IMR-90 (cell line): ENCODE data around the gene PGD. TPM values are rescaled to one million over a fixed set of nuclear protein-coding genes. Genes with fewer than 3 reads are reported as not detected.

Source experiments
- ATAC-seq: fragments of 200-7000 bp; cut with Tn5 transposase; 2 replicates; pipeline ENCODE4 v1.9.1; 2020; ENCODE audit warnings: low read depth, mild to moderate bottlenecking, moderate library complexity
- BruUV-seq: library from RNA; stranded (reverse); fragments of 400-500 nt; replicated peaks from 2 replicates; lab custom pipeline; 2021; lab: Mats Ljungman, UMichigan
- CTCF ChIA-PET: fragments of 300-600 bp; formaldehyde crosslinking; extraction: SDS; loops from one replicate; lab custom pipeline; 2021; ENCODE audit warnings: antibody characterized with exemption; lab: Yijun Ruan, JAX
- POLR2A ChIA-PET: fragments of 300-600 bp; sonication (Branson Sonifier 250); formaldehyde crosslinking; loops from one replicate; lab custom pipeline; 2022; ENCODE audit warnings: antibody characterized with exemption; ENCODE audit not compliant: unreplicated experiment; lab: Charles Lee
- DNase-seq: peaks from one replicate; pipeline ENCODE4 v3.0.0; 2013
- H2AFZ ChIP-seq: replicated peaks from 2 replicates; pipeline ENCODE3; 2013; ENCODE audit warnings: low read length, mild to moderate bottlenecking; ENCODE audit not compliant: poor library complexity
- H2AK5ac ChIP-seq: 2 replicates; pipeline ENCODE4 v1.6.1; 2013; ENCODE audit warnings: low read depth, low read length, inconsistent platforms
- H2AK9ac ChIP-seq: replicated peaks from 2 replicates; pipeline ENCODE3; 2013; ENCODE audit warnings: mild to moderate bottlenecking, low read depth, low read length, moderate library complexity; ENCODE audit not compliant: poor library complexity
- H2BK120ac ChIP-seq: 2 replicates; pipeline ENCODE4 v1.6.1; 2013; ENCODE audit warnings: low read depth, low read length, inconsistent platforms
- H2BK15ac ChIP-seq: 3 replicates; pipeline ENCODE4 v1.6.1; 2013; ENCODE audit warnings: low read depth, low read length, inconsistent platforms
- H2BK20ac ChIP-seq: 2 replicates; pipeline ENCODE4 v1.6.1; 2013; ENCODE audit warnings: low read depth, mild to moderate bottlenecking, inconsistent platforms, low read length, moderate library complexity
- H2BK5ac ChIP-seq: 2 replicates; pipeline ENCODE4 v1.6.1; 2013; ENCODE audit warnings: mild to moderate bottlenecking, low read depth, low read length, inconsistent platforms; ENCODE audit not compliant: poor library complexity, severe bottlenecking
- H3K14ac ChIP-seq: replicated peaks from 2 replicates; pipeline ENCODE4 v1.6.1; 2013; ENCODE audit warnings: low read depth, low read length, inconsistent platforms
- H3K18ac ChIP-seq: 2 replicates; pipeline ENCODE4 v1.6.1; 2013; ENCODE audit warnings: low read depth, low read length, control low read depth
- H3K23ac ChIP-seq: 2 replicates; pipeline ENCODE4 v1.6.1; 2013; ENCODE audit warnings: low read depth, low read length, inconsistent platforms
- H3K27ac ChIP-seq: 2 replicates; pipeline ENCODE4 v1.5.1; 2013; ENCODE audit warnings: mild to moderate bottlenecking, control low read depth, low read length; ENCODE audit not compliant: insufficient read depth
- H3K27me3 ChIP-seq: 2 replicates; pipeline ENCODE4 v1.6.1; 2013; ENCODE audit warnings: low read length; ENCODE audit not compliant: control insufficient read depth, insufficient read depth
- H3K36me3 ChIP-seq: 2 replicates; pipeline ENCODE4 v1.6.1; 2013; ENCODE audit warnings: low read length, mixed read lengths; ENCODE audit not compliant: control insufficient read depth, insufficient read depth
- H3K4ac ChIP-seq: 2 replicates; pipeline ENCODE4 v1.6.1; 2013; ENCODE audit warnings: low read depth, low read length, inconsistent platforms
- H3K4me1 ChIP-seq: 2 replicates; pipeline ENCODE4 v1.6.1; 2013; ENCODE audit warnings: low read length, mixed read lengths; ENCODE audit not compliant: control insufficient read depth, insufficient read depth
- H3K4me2 ChIP-seq: 2 replicates; pipeline ENCODE4 v1.6.1; 2013; ENCODE audit warnings: low read depth, mild to moderate bottlenecking, control low read depth, low read length, moderate library complexity
- H3K4me3 ChIP-seq: 2 replicates; pipeline ENCODE4 v1.5.1; 2013; ENCODE audit warnings: low read depth, mild to moderate bottlenecking, control low read depth, low read length, moderate library complexity; ENCODE audit not compliant: insufficient read depth
- H3K56ac ChIP-seq: 2 replicates; pipeline ENCODE4 v1.6.1; 2013; ENCODE audit warnings: low read length, inconsistent platforms; ENCODE audit not compliant: insufficient read depth; ENCODE audit errors: extremely low read depth
- H3K79me1 ChIP-seq, 2 experiments: 2 replicates each; pipeline ENCODE4 v1.6.1; 2013; ENCODE audit warnings: low read length in 2 of 2, inconsistent platforms in 1 of 2, low read depth in 1 of 2
- H3K9ac ChIP-seq: 2 replicates; pipeline ENCODE4 v1.6.1; 2013; ENCODE audit warnings: low read depth, low read length, control low read depth
- H3K9me1 ChIP-seq: 2 replicates; pipeline ENCODE4 v1.6.1; 2013; ENCODE audit warnings: low read length, inconsistent platforms; ENCODE audit not compliant: insufficient read depth
- H3K9me3 ChIP-seq: 2 replicates; pipeline ENCODE4 v1.6.1; 2013; ENCODE audit warnings: low read length; ENCODE audit not compliant: control insufficient read depth, insufficient read depth
- H4K20me1 ChIP-seq: 2 replicates; pipeline ENCODE4 v1.6.1; 2013; ENCODE audit warnings: low read length, inconsistent platforms; ENCODE audit not compliant: insufficient read depth
- H4K5ac ChIP-seq: 2 replicates; pipeline ENCODE4 v1.6.1; 2013; ENCODE audit warnings: mild to moderate bottlenecking, low read depth, low read length, control low read depth
- H4K8ac ChIP-seq, 2 experiments: 2 replicates each; pipeline ENCODE4 v1.6.1; 2013; ENCODE audit warnings: low read depth in 2 of 2, low read length in 2 of 2, control low read depth in 1 of 2, inconsistent platforms in 1 of 2
- H4K91ac ChIP-seq: 2 replicates; pipeline ENCODE4 v1.6.1; 2013; ENCODE audit warnings: low read depth, low read length, inconsistent platforms; ENCODE audit not compliant: insufficient read depth
- CEBPB ChIP-seq: IDR thresholded peaks from 2 replicates; pipeline ENCODE4 v1.6.1; 2012; ENCODE audit warnings: low read depth, low read length, improper control_type of control experiment
- CHD1 ChIP-seq: IDR thresholded peaks from 2 replicates; pipeline ENCODE4 v1.6.1; 2012; ENCODE audit warnings: low read depth, low read length, improper control_type of control experiment
- FOS ChIP-seq: fragments of 150-350 bp; IDR thresholded peaks from 2 replicates; pipeline ENCODE4 v1.6.1; 2016; ENCODE audit warnings: low read depth, low read length
- MAFK ChIP-seq: IDR thresholded peaks from 2 replicates; pipeline ENCODE4 v1.6.1; 2012; ENCODE audit warnings: low read depth, low read length, improper control_type of control experiment
- MAZ ChIP-seq: IDR thresholded peaks from 2 replicates; pipeline ENCODE4 v1.6.1; 2012; ENCODE audit warnings: low read depth, mild to moderate bottlenecking, low read length, improper control_type of control experiment, moderate library complexity, borderline replicate concordance
- NFE2L2 ChIP-seq: fragments of 150-350 bp; IDR thresholded peaks from 2 replicates; pipeline ENCODE4 v1.6.1; 2016; ENCODE audit warnings: low read depth, mild to moderate bottlenecking, low read length
- POLR2A ChIP-seq: IDR thresholded peaks from 2 replicates; pipeline ENCODE4 v1.6.1; 2012; ENCODE audit warnings: mild to moderate bottlenecking, low read depth, low read length
- RAD21 ChIP-seq: IDR thresholded peaks from 2 replicates; pipeline ENCODE4 v1.6.1; 2012; ENCODE audit warnings: low read length, improper control_type of control experiment
- RCOR1 ChIP-seq: IDR thresholded peaks from 2 replicates; pipeline ENCODE4 v1.6.1; 2012; ENCODE audit warnings: mild to moderate bottlenecking, low read length, improper control_type of control experiment; ENCODE audit not compliant: insufficient replicate concordance
- RFX5 ChIP-seq: IDR thresholded peaks from 2 replicates; pipeline ENCODE4 v1.8.0; 2012; ENCODE audit warnings: low read depth, mild to moderate bottlenecking, low read length, moderate library complexity
- SMC3 ChIP-seq: fragments of 150-350 bp; IDR thresholded peaks from 2 replicates; pipeline ENCODE4 v1.6.1; 2016; ENCODE audit warnings: low read depth, mild to moderate bottlenecking, antibody characterized with exemption, low read length, moderate library complexity
- WGBS, 2 experiments: methylation state at CpG; one replicate each; pipeline versions ENCODE4 v1.1.5 to v1.1.7; 2013; ENCODE audit warnings: missing lambda C conversion rate in 2 of 2; ENCODE audit not compliant: insufficient read length in 1 of 2; ENCODE audit errors: extremely low coverage in 2 of 2; 5-methylcytosine and 5-hydroxymethylcytosine counted together
- dilution Hi-C: fragments of 300-500 bp; cut with HindIII; formaldehyde crosslinking; loops from one replicate; pipeline ENCODE4 v1.14.3; 2018; ENCODE audit warnings: low sequenced_read_pairs; ENCODE audit not compliant: unreplicated experiment
- in situ Hi-C: fragments of 300-500 bp; cut with MboI; formaldehyde crosslinking; loops from 3 replicates; pipeline ENCODE4 v1.14.3; 2019; ENCODE audit warnings: low sequenced_read_pairs, inconsistent platforms, mixed read lengths
- intact Hi-C: fragments of 100-400 bp; cut with micrococcal nuclease; formaldehyde crosslinking; loops from 2 replicates; pipeline ENCODE4 v1.10.0; 2022
- polyA plus RNA-seq, 3 experiments: library from polyadenylated mRNA; depleted of rRNA; stranded (reverse); fragments of >200 nt; gene quantifications; 2 replicates each; pipeline ENCODE4 v1.2.3, GENCODE V29; 2012; ENCODE audit warnings: low replicate concordance in 1 of 3
- total RNA-seq: library from RNA; depleted of rRNA; stranded (reverse); fragments of >200 nt; gene quantifications from 2 replicates; pipeline ENCODE4 v1.2.3, GENCODE V29; 2012
- TF ChIP-seq, protein P1 (sequence below): fragments of 150-350 bp; IDR thresholded peaks from 2 replicates; pipeline ENCODE4 v1.6.1; 2016; ENCODE audit warnings: low read depth, mild to moderate bottlenecking, low read length, moderate library complexity, borderline replicate concordance
- TF ChIP-seq, protein P2 (sequence below): fragments of 150-350 bp; IDR thresholded peaks from 2 replicates; pipeline ENCODE4 v1.6.1; 2017; ENCODE audit warnings: mild to moderate bottlenecking, antibody characterized with exemption, low read length, low read depth
- TF ChIP-seq, protein P3 (sequence below): conservative IDR thresholded peaks from 2 replicates; pipeline ENCODE4 v1.5.1; 2012; ENCODE audit warnings: mild to moderate bottlenecking, low read depth, low read length, improper control_type of control experiment

PGD gene
- total and polyA plus RNA-seq, 2 of the 4 experiments (the other 2 are of a cell fraction), result 118 to 216 TPM

GRCh38 chr1:10440794-10441193, 41.9 kb downstream of the PGD start:
- Histone ChIP-seq H3K9me1 (no peaks in the 10 kb centered on the region), H2BK20ac (no peak overlapping the region), H3K27ac (no peak overlapping the region), H3K23ac (no peak overlapping the region), H3K36me3 (peaks cover 7% of the 10 kb centered on the region; the same call in 1 of the 2 replicates), H3K4me2 (no peak overlapping the region), H3K14ac (no peak overlapping the region), H3K9ac (no peak overlapping the region), H3K27me3 (no peaks in the 10 kb centered on the region), H3K79me1 (peaks cover 0 to 4% of the 10 kb centered on the region in 2 experiments; a peak in 1 of 4 replicates), H3K4ac (no peak overlapping the region), H2BK120ac (no peak overlapping the region), H2AK9ac (no peak overlapping the region), H3K4me3 (no peak overlapping the region), H4K20me1 (no peaks in the 10 kb centered on the region), H2AK5ac (no peak overlapping the region), H2BK5ac (no peak overlapping the region), H2AFZ (no peak overlapping the region), H4K91ac (no peak overlapping the region), H3K56ac (no peak overlapping the region), H4K5ac (no peak overlapping the region), H3K9me3 (no peaks in the 10 kb centered on the region), H2BK15ac (no peak overlapping the region), H3K4me1 (peaks cover 2% of the 10 kb centered on the region; the same call in 1 of the 2 replicates), H4K8ac (no peak overlapping the region), H3K18ac (no peak overlapping the region)
- CTCF ChIA-PET, result no interaction called here
- 80% methylated on average over 1 of the region's 5 CpGs; no CpG with 5 or more reads in 1 of the 2 experiments for WGBS, 2 experiments
- no peak for ATAC-seq
- dilution Hi-C loops (no loop called here), in situ Hi-C loops (no loop called here), intact Hi-C loops (no loop called here)
- no peak for DNase-seq
- BruUV-seq, result no TSS peak
- POLR2A ChIA-PET, result no interaction called here
- TF ChIP-seq, protein P1, sequence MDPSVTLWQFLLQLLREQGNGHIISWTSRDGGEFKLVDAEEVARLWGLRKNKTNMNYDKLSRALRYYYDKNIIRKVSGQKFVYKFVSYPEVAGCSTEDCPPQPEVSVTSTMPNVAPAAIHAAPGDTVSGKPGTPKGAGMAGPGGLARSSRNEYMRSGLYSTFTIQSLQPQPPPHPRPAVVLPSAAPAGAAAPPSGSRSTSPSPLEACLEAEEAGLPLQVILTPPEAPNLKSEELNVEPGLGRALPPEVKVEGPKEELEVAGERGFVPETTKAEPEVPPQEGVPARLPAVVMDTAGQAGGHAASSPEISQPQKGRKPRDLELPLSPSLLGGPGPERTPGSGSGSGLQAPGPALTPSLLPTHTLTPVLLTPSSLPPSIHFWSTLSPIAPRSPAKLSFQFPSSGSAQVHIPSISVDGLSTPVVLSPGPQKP, result no peak
- TF ChIP-seq, protein P2, sequence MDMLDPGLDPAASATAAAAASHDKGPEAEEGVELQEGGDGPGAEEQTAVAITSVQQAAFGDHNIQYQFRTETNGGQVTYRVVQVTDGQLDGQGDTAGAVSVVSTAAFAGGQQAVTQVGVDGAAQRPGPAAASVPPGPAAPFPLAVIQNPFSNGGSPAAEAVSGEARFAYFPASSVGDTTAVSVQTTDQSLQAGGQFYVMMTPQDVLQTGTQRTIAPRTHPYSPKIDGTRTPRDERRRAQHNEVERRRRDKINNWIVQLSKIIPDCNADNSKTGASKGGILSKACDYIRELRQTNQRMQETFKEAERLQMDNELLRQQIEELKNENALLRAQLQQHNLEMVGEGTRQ, result no peak
- TF ChIP-seq MAFK (no peak), RFX5 (no peak), RAD21 (no peak), RCOR1 (no peak), CHD1 (no peak), POLR2A (no peak), CEBPB (no peak), SMC3 (no peak), FOS (no peak), MAZ (no peak), NFE2L2 (no peak)
- TF ChIP-seq, protein P3, sequence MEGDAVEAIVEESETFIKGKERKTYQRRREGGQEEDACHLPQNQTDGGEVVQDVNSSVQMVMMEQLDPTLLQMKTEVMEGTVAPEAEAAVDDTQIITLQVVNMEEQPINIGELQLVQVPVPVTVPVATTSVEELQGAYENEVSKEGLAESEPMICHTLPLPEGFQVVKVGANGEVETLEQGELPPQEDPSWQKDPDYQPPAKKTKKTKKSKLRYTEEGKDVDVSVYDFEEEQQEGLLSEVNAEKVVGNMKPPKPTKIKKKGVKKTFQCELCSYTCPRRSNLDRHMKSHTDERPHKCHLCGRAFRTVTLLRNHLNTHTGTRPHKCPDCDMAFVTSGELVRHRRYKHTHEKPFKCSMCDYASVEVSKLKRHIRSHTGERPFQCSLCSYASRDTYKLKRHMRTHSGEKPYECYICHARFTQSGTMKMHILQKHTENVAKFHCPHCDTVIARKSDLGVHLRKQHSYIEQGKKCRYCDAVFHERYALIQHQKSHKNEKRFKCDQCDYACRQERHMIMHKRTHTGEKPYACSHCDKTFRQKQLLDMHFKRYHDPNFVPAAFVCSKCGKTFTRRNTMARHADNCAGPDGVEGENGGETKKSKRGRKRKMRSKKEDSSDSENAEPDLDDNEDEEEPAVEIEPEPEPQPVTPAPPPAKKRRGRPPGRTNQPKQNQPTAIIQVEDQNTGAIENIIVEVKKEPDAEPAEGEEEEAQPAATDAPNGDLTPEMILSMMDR, result no peak
